Keratinocyte (primary cell): Measurements from ENCODE around the gene ENTREP1. TPM values are rescaled to one million over a fixed set of nuclear protein-coding genes. Genes with fewer than 3 reads are reported as not detected.

Experiments
- DNase-seq: peaks from one replicate; pipeline ENCODE4 v3.0.0-alpha.2; 2011; ENCODE audit warnings: low read depth, missing footprints, low spot score
- FAIRE-seq: peaks from 2 replicates; lab custom pipeline; 2011; peaks lifted over from hg19 to GRCh38; lab: Jason Lieb, UNC
- H2AFZ ChIP-seq: 2 replicates; pipeline ENCODE4 v1.6.0; 2012; ENCODE audit warnings: low read length, control low read depth, inconsistent platforms; ENCODE audit not compliant: control insufficient read depth
- H3K27ac ChIP-seq: 2 replicates; pipeline ENCODE4 v1.5.1; 2011; ENCODE audit warnings: low read length; ENCODE audit not compliant: control insufficient read depth, insufficient read depth
- H3K27me3 ChIP-seq: 3 replicates; pipeline ENCODE4 v1.6.0; 2011; ENCODE audit warnings: low read length; ENCODE audit not compliant: control insufficient read depth, insufficient read depth; ENCODE audit errors: extremely low read depth
- H3K36me3 ChIP-seq, 2 experiments: 2 replicates in 1 of 2; 3 replicates in 1 of 2; pipeline ENCODE4 v1.5.1; 2011; ENCODE audit warnings: low read length in 2 of 2, mild to moderate bottlenecking in 1 of 2; ENCODE audit not compliant: control insufficient read depth in 2 of 2, insufficient read depth in 2 of 2; ENCODE audit errors: extremely low read depth in 1 of 2
- H3K4me1 ChIP-seq: 3 replicates; pipeline ENCODE4 v1.5.1; 2011; ENCODE audit warnings: low read length; ENCODE audit not compliant: control insufficient read depth, insufficient read depth; ENCODE audit errors: extremely low read depth
- H3K4me2 ChIP-seq: 3 replicates; pipeline ENCODE4 v1.6.0; 2011; ENCODE audit warnings: low read depth, low read length; ENCODE audit not compliant: control insufficient read depth, insufficient read depth; ENCODE audit errors: extremely low read depth
- H3K4me3 ChIP-seq, 3 experiments: fragments of 200-600 bp in 1 of 3; sonication (generic) in 1 of 3; 2 replicates in 2 of 3; 3 replicates in 1 of 3; pipeline ENCODE4 v1.5.1; 2011 to 2016; ENCODE audit warnings: low read length in 3 of 3, mild to moderate bottlenecking in 3 of 3, control low read depth in 2 of 3, inconsistent platforms in 1 of 3, low read depth in 1 of 3, mixed read lengths in 1 of 3, mixed run types in 1 of 3, moderate library complexity in 1 of 3; ENCODE audit not compliant: control insufficient read depth in 2 of 3, insufficient read depth in 2 of 3; ENCODE audit errors: extremely low read depth in 1 of 3
- H3K79me2 ChIP-seq: 2 replicates; pipeline ENCODE4 v1.6.0; 2012; ENCODE audit warnings: low read length; ENCODE audit not compliant: control insufficient read depth, insufficient read depth
- H3K9ac ChIP-seq: 3 replicates; pipeline ENCODE4 v1.6.0; 2011; ENCODE audit warnings: low read length; ENCODE audit not compliant: control insufficient read depth, insufficient read depth; ENCODE audit errors: extremely low read depth
- H3K9me1 ChIP-seq: 3 replicates; pipeline ENCODE4 v1.6.0; 2011; ENCODE audit warnings: low read length; ENCODE audit not compliant: control insufficient read depth, insufficient read depth; ENCODE audit errors: extremely low read depth
- H3K9me3 ChIP-seq: 2 replicates; pipeline ENCODE4 v1.5.1; 2012; ENCODE audit warnings: low read depth, low read length; ENCODE audit not compliant: control insufficient read depth
- H4K20me1 ChIP-seq: 3 replicates; pipeline ENCODE4 v1.6.0; 2011; ENCODE audit warnings: low read length; ENCODE audit not compliant: control insufficient read depth, insufficient read depth; ENCODE audit errors: extremely low read depth
- EZH2 ChIP-seq: IDR thresholded peaks from one replicate; pipeline ENCODE4 v1.6.1; 2012; ENCODE audit warnings: inconsistent platforms, mild to moderate bottlenecking, low read length, moderate library complexity
- dilution Hi-C: fragments of 300-500 bp; cut with MboI; formaldehyde crosslinking; loops from one replicate; pipeline ENCODE4 v1.7.0; 2020; ENCODE audit warnings: low sequenced_read_pairs; ENCODE audit not compliant: extremely low pct_ligation_motif_present
- polyA plus RNA-seq, 5 experiments: library from polyadenylated mRNA; depleted of rRNA in 3 of 5; stranded (reverse) in 3 of 5; stranded (forward) in 1 of 5; unstranded in 1 of 5; fragments of >200 nt; gene quantifications; 1 replicate in 1 of 5; 2 replicates in 3 of 5; 3 replicates in 1 of 5; pipeline versions ENCODE4 v1.2.1 to v1.2.3, GENCODE V29; 2011 to 2012; ENCODE audit warnings: missing spikeins in 2 of 5, low read depth in 1 of 5, low replicate concordance in 1 of 5
- TF ChIP-seq, protein P1 (sequence below), 3 experiments: IDR thresholded peaks in 1 of 3; conservative IDR thresholded peaks in 1 of 3; optimal IDR thresholded peaks in 1 of 3; 2 replicates in 2 of 3; 3 replicates in 1 of 3; pipeline versions ENCODE3 to v1.5.1; 2011; ENCODE audit warnings: low read length in 3 of 3, mild to moderate bottlenecking in 3 of 3, moderate library complexity in 2 of 3, control low read depth in 1 of 3, inconsistent platforms in 1 of 3; ENCODE audit not compliant: insufficient read depth in 2 of 3; ENCODE audit errors: extremely low read depth in 1 of 3

ENTREP1 gene
- polyA plus RNA-seq, 1 donor (not counting 4 experiments of a cell fraction or from before 2014, with no cell fraction given), result 0.52 TPM

DNA sequence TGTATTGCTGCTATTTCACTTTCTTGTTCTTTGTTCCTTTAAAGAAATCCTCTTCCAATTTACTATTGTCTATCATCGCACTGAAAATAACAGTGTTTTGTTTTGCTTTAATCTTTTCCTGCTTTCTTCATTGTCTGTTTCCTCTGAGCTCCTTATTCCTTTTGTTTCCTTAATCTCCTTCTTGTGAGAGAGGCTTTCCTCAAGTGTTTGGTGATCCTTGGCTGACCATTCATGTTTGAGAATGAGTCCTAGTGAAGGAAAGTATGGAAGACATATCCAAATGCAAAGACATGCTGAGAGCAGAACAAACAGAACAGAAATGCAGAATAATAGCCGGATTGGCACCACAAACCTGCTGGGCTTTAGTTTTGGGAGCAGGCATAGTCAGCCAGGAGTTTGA, 42.0 kb upstream of the ENTREP1 start:
- no peak for DNase-seq
- Histone ChIP-seq H3K36me3 (no peaks in the 10 kb centered on the region), H3K27me3 (no peaks in the 10 kb centered on the region), H3K4me2 (no peak overlapping the region), H4K20me1 (no peaks in the 10 kb centered on the region), H3K9me1 (no peaks in the 10 kb centered on the region), H2AFZ (no peak overlapping the region), H3K9ac (no peak overlapping the region), H3K27ac (no peak overlapping the region), H3K4me3 (no peak overlapping the region), H3K4me1 (no peaks in the 10 kb centered on the region), H3K79me2 (no peaks in the 10 kb centered on the region), H3K9me3 (no peaks in the 10 kb centered on the region)
- dilution Hi-C loops, result no loop called here
- no peak for FAIRE-seq
- no peak for TF ChIP-seq EZH2
- TF ChIP-seq, protein P1, sequence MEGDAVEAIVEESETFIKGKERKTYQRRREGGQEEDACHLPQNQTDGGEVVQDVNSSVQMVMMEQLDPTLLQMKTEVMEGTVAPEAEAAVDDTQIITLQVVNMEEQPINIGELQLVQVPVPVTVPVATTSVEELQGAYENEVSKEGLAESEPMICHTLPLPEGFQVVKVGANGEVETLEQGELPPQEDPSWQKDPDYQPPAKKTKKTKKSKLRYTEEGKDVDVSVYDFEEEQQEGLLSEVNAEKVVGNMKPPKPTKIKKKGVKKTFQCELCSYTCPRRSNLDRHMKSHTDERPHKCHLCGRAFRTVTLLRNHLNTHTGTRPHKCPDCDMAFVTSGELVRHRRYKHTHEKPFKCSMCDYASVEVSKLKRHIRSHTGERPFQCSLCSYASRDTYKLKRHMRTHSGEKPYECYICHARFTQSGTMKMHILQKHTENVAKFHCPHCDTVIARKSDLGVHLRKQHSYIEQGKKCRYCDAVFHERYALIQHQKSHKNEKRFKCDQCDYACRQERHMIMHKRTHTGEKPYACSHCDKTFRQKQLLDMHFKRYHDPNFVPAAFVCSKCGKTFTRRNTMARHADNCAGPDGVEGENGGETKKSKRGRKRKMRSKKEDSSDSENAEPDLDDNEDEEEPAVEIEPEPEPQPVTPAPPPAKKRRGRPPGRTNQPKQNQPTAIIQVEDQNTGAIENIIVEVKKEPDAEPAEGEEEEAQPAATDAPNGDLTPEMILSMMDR (optimal IDR thresholded peaks at IDR 0.05 in 1 of 3, IDR thresholded peaks at IDR 0.05 in 1 of 3, conservative IDR thresholded peaks at IDR 0.05 in 1 of 3; ENCODE audit: extremely low read depth in 1 of 3, insufficient read depth in 2 of 3, low read length in 3 of 3), result no peak

DNA sequence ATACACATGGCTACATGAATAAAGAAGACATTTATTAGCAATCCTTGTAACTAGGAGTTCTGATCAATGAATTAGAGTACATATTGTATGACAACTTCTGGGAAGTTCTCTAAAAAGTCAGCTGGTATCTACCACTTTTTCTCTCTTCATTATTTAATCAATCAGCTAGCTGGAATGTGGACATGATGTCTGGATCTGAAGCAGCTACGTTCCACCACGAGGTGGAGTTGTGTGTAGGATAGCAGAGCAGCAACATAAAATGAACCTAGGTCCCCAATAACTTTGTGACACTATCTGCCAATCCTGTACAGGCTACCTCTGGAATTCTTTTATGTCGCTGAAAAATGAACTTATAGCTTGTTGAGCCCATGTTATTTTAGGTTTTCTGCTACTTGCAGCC, 32.9 kb upstream of the ENTREP1 start:
- Histone ChIP-seq H4K20me1 (no peaks in the 10 kb centered on the region), H3K9ac (no peak overlapping the region), H3K36me3 (no peaks in the 10 kb centered on the region), H3K9me3 (no peaks in the 10 kb centered on the region), H2AFZ (no peak overlapping the region), H3K27ac (no peak overlapping the region), H3K9me1 (no peaks in the 10 kb centered on the region), H3K79me2 (no peaks in the 10 kb centered on the region), H3K4me2 (no peak overlapping the region), H3K27me3 (no peaks in the 10 kb centered on the region), H3K4me3 (no peak overlapping the region), H3K4me1 (no peaks in the 10 kb centered on the region)
- dilution Hi-C loops, result no loop called here
- TF ChIP-seq, protein P1 (optimal IDR thresholded peaks at IDR 0.05 in 1 of 3, IDR thresholded peaks at IDR 0.05 in 1 of 3, conservative IDR thresholded peaks at IDR 0.05 in 1 of 3; ENCODE audit: extremely low read depth in 1 of 3, insufficient read depth in 2 of 3, low read length in 3 of 3), result no peak
- DNase-seq, result no peak
- no peak for FAIRE-seq
